A673 (cell line): Measurements from ENCODE around the gene FNDC11. TPM values are rescaled to one million over a fixed set of nuclear protein-coding genes. Genes with fewer than 3 reads are reported as not detected.

Experiments used
- BruUV-seq: library from RNA; stranded (reverse); fragments of 400-500 nt; replicated peaks from 2 replicates; lab custom pipeline; 2021; lab: Mats Ljungman, UMichigan
- CTCF ChIA-PET: fragments of 300-600 bp; sonication (Branson Sonifier 250); formaldehyde crosslinking; loops from one replicate; lab custom pipeline; 2022; ENCODE audit warnings: antibody characterized with exemption; lab: Charles Lee
- POLR2A ChIA-PET: fragments of 300-600 bp; sonication (Branson Sonifier 250); formaldehyde crosslinking; loops from one replicate; lab custom pipeline; 2022; ENCODE audit warnings: antibody characterized with exemption; ENCODE audit not compliant: low non-redundant PET; lab: Charles Lee
- DNase-seq: peaks from one replicate; pipeline ENCODE4 v3.0.0-alpha.2; 2015; ENCODE audit warnings: low spot score
- H3K27ac ChIP-seq: fragments of 200-600 bp; sonication (generic); 2 replicates; pipeline ENCODE4 v1.5.1; 2016; ENCODE audit warnings: mixed run types, low read depth, mild to moderate bottlenecking, mixed read lengths, antibody characterized with exemption, low read length; ENCODE audit not compliant: poor library complexity, severe bottlenecking
- H3K27me3 ChIP-seq: fragments of 200-600 bp; sonication (generic); replicated peaks from 2 replicates; pipeline ENCODE4 v1.6.1; 2017; ENCODE audit warnings: mixed run types, low read depth, mild to moderate bottlenecking, mixed read lengths, antibody characterized with exemption, low read length; ENCODE audit not compliant: insufficient read depth, poor library complexity
- H3K36me3 ChIP-seq: fragments of 200-600 bp; sonication (generic); 2 replicates; pipeline ENCODE4 v1.6.1; 2016; ENCODE audit warnings: mixed run types, mild to moderate bottlenecking, mixed read lengths, antibody characterized with exemption, low read length; ENCODE audit not compliant: insufficient read depth, poor library complexity, severe bottlenecking
- H3K4me1 ChIP-seq: fragments of 200-600 bp; sonication (generic); 2 replicates; pipeline ENCODE4 v1.6.1; 2017; ENCODE audit warnings: mixed run types, mild to moderate bottlenecking, mixed read lengths, antibody characterized with exemption, low read length; ENCODE audit not compliant: insufficient read depth, poor library complexity, severe bottlenecking
- H3K4me3 ChIP-seq: fragments of 200-600 bp; sonication (generic); 2 replicates; pipeline ENCODE4 v1.5.1; 2016; ENCODE audit warnings: low read depth, mixed run types, mild to moderate bottlenecking, mixed read lengths, low read length; ENCODE audit not compliant: poor library complexity, severe bottlenecking
- H3K9me3 ChIP-seq: fragments of 200-600 bp; sonication (generic); 2 replicates; pipeline ENCODE4 v1.6.1; 2016; ENCODE audit warnings: mixed run types, low read depth, mild to moderate bottlenecking, mixed read lengths, antibody characterized with exemption, low read length; ENCODE audit not compliant: poor library complexity, severe bottlenecking
- CTCF ChIP-seq: fragments of 300-800, 200-600 bp; sonication (generic); conservative IDR thresholded peaks from 2 replicates; pipeline ENCODE4 v1.5.1; 2017; ENCODE audit warnings: low read depth, mild to moderate bottlenecking, antibody characterized with exemption, low read length, moderate library complexity, mixed read lengths
- EZH2 ChIP-seq: fragments of 200-600 bp; sonication (generic); IDR thresholded peaks from 2 replicates; pipeline ENCODE4 v1.6.1; 2017; ENCODE audit warnings: borderline replicate concordance, low read depth, mild to moderate bottlenecking, mixed read lengths, antibody characterized with exemption, low read length; ENCODE audit not compliant: poor library complexity, severe bottlenecking
- intact Hi-C: fragments of 100-400 bp; cut with micrococcal nuclease; formaldehyde crosslinking; loops from one replicate; pipeline ENCODE4 v1.10.0; 2022; ENCODE audit not compliant: unreplicated experiment
- total RNA-seq: library from RNA; stranded (reverse); gene quantifications from 2 replicates; pipeline ENCODE4 v1.2.3, GENCODE V29; 2021

FNDC11 gene
- total RNA-seq, 1 experiment from 2014 or later = 0.21 TPM

GRCh38 chr20:63505723-63506122, 48.2 kb upstream of the FNDC11 start:
- peaks cover 8% of the 10 kb centered on the region for H3K4me1 ChIP-seq
- ChIA-PET CTCF (no interaction called here), POLR2A (no interaction called here)
- H3K4me3 ChIP-seq = no peak overlapping the region
- no peaks in the 10 kb centered on the region for H3K36me3 ChIP-seq
- BruUV-seq = no TSS peak
- no peaks in the 10 kb centered on the region for H3K27me3 ChIP-seq
- intact Hi-C loops = no loop called here
- no peak for TF ChIP-seq EZH2
- TF ChIP-seq CTCF = no peak
- no peaks in the 10 kb centered on the region for H3K9me3 ChIP-seq
- no peak overlapping the region for H3K27ac ChIP-seq
- no peak for DNase-seq

GRCh38 chr20:63507083-63507743, 46.7 kb upstream of the FNDC11 start:
- intact Hi-C loops = no loop called here
- Histone ChIP-seq H3K4me3 (no peak overlapping the region), H3K4me1 (peaks cover 1% of the 10 kb centered on the region), H3K27me3 (no peaks in the 10 kb centered on the region), H3K27ac (no peak overlapping the region), H3K9me3 (no peaks in the 10 kb centered on the region), H3K36me3 (no peaks in the 10 kb centered on the region)
- no peak for DNase-seq
- ChIA-PET CTCF (interaction anchor here (0.7 kb wide), 1 partner anchor 404 kb away, joined by 11 read pairs; no protein-coding TSS in a partner anchor), POLR2A (interaction anchor here (0.7 kb wide), 1 partner anchor 17 kb away, joined by 4 read pairs; no protein-coding TSS in a partner anchor)
- TF ChIP-seq EZH2 = no peak
- no peak for TF ChIP-seq CTCF
- BruUV-seq = no TSS peak

GRCh38 chr20:63508072-63508768, 45.7 kb upstream of the FNDC11 start:
- H3K36me3 ChIP-seq = no peaks in the 10 kb centered on the region
- no peak for DNase-seq
- H3K9me3 ChIP-seq = no peaks in the 10 kb centered on the region
- ChIA-PET POLR2A (interaction anchor here (0.7 kb wide), 1 partner anchor 388 kb away, joined by 12 read pairs; no protein-coding TSS in a partner anchor), CTCF (interaction anchor here (0.7 kb wide), 1 partner anchor 12 kb away, joined by 4 read pairs; no protein-coding TSS in a partner anchor)
- H3K27me3 ChIP-seq = peaks cover 4% of the 10 kb centered on the region
- H3K27ac ChIP-seq = no peak overlapping the region
- H3K4me1 ChIP-seq = no peaks in the 10 kb centered on the region
- H3K4me3 ChIP-seq = no peak overlapping the region
- intact Hi-C loops = no loop called here
- TF ChIP-seq CTCF (no peak), EZH2 (no peak)
- BruUV-seq = no TSS peak
